Testis (tissue), 3 donors: ENCODE data around the gene CERK. TPM values are rescaled to one million over a fixed set of nuclear protein-coding genes. Genes with fewer than 3 reads are reported as not detected.

ENCODE experiments used
- DNase-seq: peaks from one replicate; pipeline ENCODE4 v3.0.0-alpha.2; 2019
- H3K27ac ChIP-seq, 2 donors: fragments of 200-600 bp; sonication (generic); one replicate each; pipeline ENCODE4 v1.5.1; 2019
- H3K27me3 ChIP-seq: fragments of 200-600 bp; sonication (generic); one replicate; pipeline ENCODE4 v1.5.1; 2019
- H3K36me3 ChIP-seq: fragments of 200-600 bp; sonication (generic); one replicate; pipeline ENCODE4 v1.5.1; 2017; ENCODE audit warnings: low read depth; ENCODE audit errors: missing control alignments
- H3K4me1 ChIP-seq: fragments of 200-600 bp; sonication (generic); one replicate; pipeline ENCODE4 v1.5.1; 2019
- H3K4me3 ChIP-seq, 2 donors: fragments of 200-600 bp; sonication (generic); one replicate each; pipeline ENCODE4 v1.5.1; 2017 to 2019
- H3K9me3 ChIP-seq: fragments of 200-600 bp; sonication (generic); one replicate; pipeline ENCODE4 v1.5.1; 2017
- POLR2A ChIP-seq: fragments of 450-650 bp; IDR thresholded peaks from one replicate; pipeline ENCODE4 v1.6.1; 2017; ENCODE audit warnings: antibody characterized with exemption, mild to moderate bottlenecking, moderate library complexity
- WGBS, 2 donors: methylation state at CpG; one replicate each; pipeline ENCODE4 v1.1.5; 2018; 5-methylcytosine and 5-hydroxymethylcytosine counted together
- intact Hi-C: fragments of 100-400 bp; cut with DNase I; formaldehyde crosslinking; loops from one replicate; pipeline ENCODE4 v1.15.1; 2023; ENCODE audit warnings: low total_unique reads
- polyA plus RNA-seq: library from polyadenylated mRNA; stranded (reverse); fragments of 350-450 nt; fragmentation: Illumina TruSeq; extraction: RNeasy Lipid Tissue Mini Kit (QIAGEN cat#74804); gene quantifications from one replicate; pipeline ENCODE4 v1.2.3, GENCODE V29; 2014; ENCODE audit warnings: low read depth, low replicate concordance; ENCODE audit not compliant: insufficient read depth
- total RNA-seq, 2 donors: library from RNA; depleted of rRNA; stranded (reverse); fragments of >200 nt; gene quantifications; one replicate each; pipeline ENCODE4 v1.2.3, GENCODE V29; 2016
- TF ChIP-seq, protein P1 (sequence below), 3 experiments: fragments of 450-650 bp in 2 of 3; fragments of 200-600 bp in 1 of 3; sonication (generic) in 1 of 3; IDR thresholded peaks; one replicate each; pipeline ENCODE4 v1.5.1; 2016 to 2019; ENCODE audit warnings: antibody characterized with exemption in 3 of 3, mild to moderate bottlenecking in 2 of 3, moderate library complexity in 1 of 3

The CERK gene
- total and polyA plus RNA-seq, 3 donors from 2014 or later = 14.0 to 21.3 (median 17.0) TPM

DNA sequence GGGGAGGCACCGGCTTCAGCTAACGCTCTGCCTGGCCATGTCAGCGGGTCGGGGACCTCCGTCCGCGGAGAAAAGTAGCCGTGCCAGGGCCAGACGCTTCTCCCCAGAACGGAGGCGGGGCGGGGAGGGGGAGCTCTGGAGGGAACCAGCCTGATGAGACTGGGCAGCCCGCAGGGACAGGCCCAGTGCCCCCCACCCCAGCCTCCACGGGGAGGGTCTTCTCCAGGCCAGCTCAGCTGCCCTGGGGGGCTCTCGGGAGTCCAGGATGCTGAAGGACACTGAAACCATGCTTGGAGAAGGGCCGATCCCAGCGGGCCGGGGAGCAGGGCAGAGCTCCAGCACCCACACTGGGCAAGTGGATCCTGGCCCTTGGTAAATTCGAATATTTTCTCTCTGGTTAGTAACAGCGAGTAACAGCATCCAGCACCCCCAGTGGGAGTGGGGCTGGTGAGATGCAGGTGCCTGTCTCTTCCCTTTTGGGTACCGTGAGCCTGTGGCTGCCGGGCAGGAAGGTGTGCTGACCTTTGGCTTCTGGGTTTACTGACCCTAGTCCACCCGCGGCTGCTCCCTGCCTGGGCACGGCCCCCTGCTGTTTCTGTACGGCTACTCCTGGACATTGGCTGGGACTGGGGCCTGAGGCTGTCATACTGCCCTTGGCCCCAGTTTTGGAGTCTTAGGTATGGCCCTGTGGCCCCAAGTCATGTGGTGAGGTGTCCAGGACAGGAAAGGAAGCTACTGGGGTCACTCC lies 82.0 kb downstream of the CERK start:
- intact Hi-C loops = no loop called here

GRCh38 chr22:46654927-46655595 lies 83.0 kb downstream of the CERK start:
- peaks cover 10% of the 10 kb centered on the region for H3K4me1 ChIP-seq

More for the DNA sequence above, 82.0 kb downstream of the CERK start:
- TF ChIP-seq, protein P1, sequence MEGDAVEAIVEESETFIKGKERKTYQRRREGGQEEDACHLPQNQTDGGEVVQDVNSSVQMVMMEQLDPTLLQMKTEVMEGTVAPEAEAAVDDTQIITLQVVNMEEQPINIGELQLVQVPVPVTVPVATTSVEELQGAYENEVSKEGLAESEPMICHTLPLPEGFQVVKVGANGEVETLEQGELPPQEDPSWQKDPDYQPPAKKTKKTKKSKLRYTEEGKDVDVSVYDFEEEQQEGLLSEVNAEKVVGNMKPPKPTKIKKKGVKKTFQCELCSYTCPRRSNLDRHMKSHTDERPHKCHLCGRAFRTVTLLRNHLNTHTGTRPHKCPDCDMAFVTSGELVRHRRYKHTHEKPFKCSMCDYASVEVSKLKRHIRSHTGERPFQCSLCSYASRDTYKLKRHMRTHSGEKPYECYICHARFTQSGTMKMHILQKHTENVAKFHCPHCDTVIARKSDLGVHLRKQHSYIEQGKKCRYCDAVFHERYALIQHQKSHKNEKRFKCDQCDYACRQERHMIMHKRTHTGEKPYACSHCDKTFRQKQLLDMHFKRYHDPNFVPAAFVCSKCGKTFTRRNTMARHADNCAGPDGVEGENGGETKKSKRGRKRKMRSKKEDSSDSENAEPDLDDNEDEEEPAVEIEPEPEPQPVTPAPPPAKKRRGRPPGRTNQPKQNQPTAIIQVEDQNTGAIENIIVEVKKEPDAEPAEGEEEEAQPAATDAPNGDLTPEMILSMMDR (IDR thresholded peaks at IDR 0.05) = no peak
- no peak for TF ChIP-seq POLR2A
- no peaks in the 10 kb centered on the region for H3K27me3 ChIP-seq
- no peaks in the 10 kb centered on the region for H3K36me3 ChIP-seq
- no peak for DNase-seq
- H3K27ac ChIP-seq = no peak overlapping the region
- no peaks in the 10 kb centered on the region for H3K9me3 ChIP-seq
- no peak overlapping the region for H3K4me3 ChIP-seq
- H3K4me1 ChIP-seq = peaks cover 10% of the 10 kb centered on the region
- 93 to 97% methylated on average over 15 to 26 of the region's 26 CpGs for WGBS, 2 donors

DNA sequence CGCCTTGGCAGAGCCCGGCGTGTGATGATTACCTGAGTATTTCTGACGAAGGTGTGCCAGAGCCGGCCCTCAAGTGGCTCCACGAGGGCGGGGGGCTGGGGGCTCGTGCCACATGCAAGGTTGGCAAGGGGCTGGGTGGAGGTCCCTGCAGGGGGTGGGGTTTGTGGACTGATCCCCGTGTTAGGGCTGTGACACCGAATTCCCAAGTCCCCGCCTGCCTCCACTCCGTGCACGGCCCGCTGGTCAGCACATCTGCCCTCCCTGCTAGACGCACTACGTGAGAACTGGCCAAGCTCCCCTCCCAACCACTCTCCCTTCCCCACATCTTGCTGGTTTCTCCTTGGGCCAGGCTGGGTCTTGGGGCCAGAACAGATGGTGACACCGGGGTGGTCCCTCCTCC lies 83.6 kb downstream of the CERK start:
- H3K27me3 ChIP-seq = no peaks in the 10 kb centered on the region
- H3K9me3 ChIP-seq = no peaks in the 10 kb centered on the region
- TF ChIP-seq, protein P1 (IDR thresholded peaks at IDR 0.05) = no peak
- no peak for TF ChIP-seq POLR2A
- H3K4me1 ChIP-seq = peaks cover 10% of the 10 kb centered on the region
- DNase-seq = no peak
- intact Hi-C loops = no loop called here
- no peak overlapping the region for H3K4me3 ChIP-seq
- no peaks in the 10 kb centered on the region for H3K36me3 ChIP-seq
- H3K27ac ChIP-seq = no peak overlapping the region
- 97 to 98% methylated on average over 5 to 17 of the region's 17 CpGs for WGBS, 2 donors

More at GRCh38 chr22:46654927-46655595, 83.0 kb downstream of the CERK start:
- Histone ChIP-seq H3K4me3 (no peak overlapping the region), H3K9me3 (no peaks in the 10 kb centered on the region), H3K27me3 (no peaks in the 10 kb centered on the region), H3K27ac (no peak overlapping the region), H3K36me3 (no peaks in the 10 kb centered on the region)
- WGBS, 2 donors = 89 to 93% methylated on average over 14 of the region's 14 CpGs
- TF ChIP-seq, protein P1 (IDR thresholded peaks at IDR 0.05) = no peak
- TF ChIP-seq POLR2A = no peak
- intact Hi-C loops = no loop called here
- DNase-seq = no peak

DNA sequence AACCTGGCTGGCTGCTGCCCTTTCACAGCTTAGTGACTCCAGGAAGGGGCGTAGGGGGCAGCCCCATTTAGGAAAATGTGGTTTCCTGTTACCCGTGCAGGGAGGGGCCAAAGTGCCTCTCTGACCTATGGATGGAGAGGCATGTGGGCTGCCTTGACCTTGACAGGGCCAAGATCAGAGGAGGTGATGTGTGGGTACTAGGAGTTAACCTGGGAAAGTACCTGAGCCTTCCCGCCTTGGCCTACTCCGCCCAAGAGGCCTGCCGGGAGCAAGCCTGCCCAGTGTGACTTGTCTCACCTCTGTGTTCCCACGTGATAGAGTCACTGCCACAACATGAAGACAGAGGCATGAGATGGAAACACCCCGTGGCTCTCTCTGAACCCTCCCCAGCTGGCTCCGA lies 84.5 kb downstream of the CERK start:
- whole genome bisulfite sequencing, 2 donors = 82 to 83% methylated on average over 7 to 8 of the region's 8 CpGs
- Histone ChIP-seq H3K4me3 (no peak overlapping the region), H3K9me3 (no peaks in the 10 kb centered on the region), H3K27me3 (no peaks in the 10 kb centered on the region), H3K4me1 (peaks cover 10% of the 10 kb centered on the region), H3K36me3 (no peaks in the 10 kb centered on the region), H3K27ac (no peak overlapping the region)
- no peak for DNase-seq
- no peak for TF ChIP-seq POLR2A
- TF ChIP-seq, protein P1 (IDR thresholded peaks at IDR 0.05) = no peak
- intact Hi-C loops = no loop called here
